Stimulated activated CD8-positive, alpha-beta memory T cell treated with anti-CD3 and anti-CD28 coated beads, Interleukin-12 subunit alpha, Interleukin-12 subunit beta, amount 100 ng/mL, for 24 hours (primary cell): ENCODE data around the gene FAAP20.
A peak's percentile ranks its signal among the peaks of the same experiment; 100 is the strongest.

ENCODE experiments used
- DNase-seq: peaks from one replicate; pipeline ENCODE4 v3.0.0-alpha.2; 2020; ENCODE audit errors: extremely low read depth

FAAP20 gene

DNA sequence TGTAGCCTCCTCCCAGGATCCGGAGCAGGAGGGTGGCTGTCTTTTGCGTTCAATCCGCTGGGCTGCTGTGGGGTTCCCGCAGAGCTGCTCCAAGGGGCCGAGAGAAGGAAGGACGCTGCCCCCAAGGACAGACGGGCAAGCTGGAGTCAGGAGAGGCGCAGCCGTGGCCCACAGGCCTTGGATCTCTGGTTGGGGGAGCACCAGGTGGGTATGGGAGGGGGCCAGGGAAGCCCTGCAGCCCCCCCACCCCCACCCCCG lies 17.6 kb upstream of the FAAP20 start:
- no peak for DNase-seq

DNA sequence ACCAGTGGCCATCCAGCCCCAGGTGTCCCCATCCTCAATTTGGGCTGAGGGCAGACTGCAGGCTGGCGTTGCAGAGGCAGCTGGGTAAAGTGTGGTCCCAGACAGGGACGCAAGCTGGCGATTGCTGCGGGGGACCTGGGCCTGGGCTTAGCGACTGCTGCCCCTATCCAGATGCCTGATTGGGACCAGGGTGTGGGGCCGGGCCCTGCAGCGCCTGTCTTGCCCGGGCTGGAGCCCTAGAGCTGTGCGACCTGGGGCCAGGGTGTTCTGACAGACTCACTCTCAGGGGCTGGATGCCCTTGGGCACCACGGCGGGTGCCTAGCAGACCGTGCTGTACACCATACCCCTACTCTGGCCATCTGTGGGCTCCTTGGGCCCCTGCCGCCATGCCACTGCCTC lies 16.2 kb upstream of the FAAP20 start:
- no peak for DNase-seq

DNA sequence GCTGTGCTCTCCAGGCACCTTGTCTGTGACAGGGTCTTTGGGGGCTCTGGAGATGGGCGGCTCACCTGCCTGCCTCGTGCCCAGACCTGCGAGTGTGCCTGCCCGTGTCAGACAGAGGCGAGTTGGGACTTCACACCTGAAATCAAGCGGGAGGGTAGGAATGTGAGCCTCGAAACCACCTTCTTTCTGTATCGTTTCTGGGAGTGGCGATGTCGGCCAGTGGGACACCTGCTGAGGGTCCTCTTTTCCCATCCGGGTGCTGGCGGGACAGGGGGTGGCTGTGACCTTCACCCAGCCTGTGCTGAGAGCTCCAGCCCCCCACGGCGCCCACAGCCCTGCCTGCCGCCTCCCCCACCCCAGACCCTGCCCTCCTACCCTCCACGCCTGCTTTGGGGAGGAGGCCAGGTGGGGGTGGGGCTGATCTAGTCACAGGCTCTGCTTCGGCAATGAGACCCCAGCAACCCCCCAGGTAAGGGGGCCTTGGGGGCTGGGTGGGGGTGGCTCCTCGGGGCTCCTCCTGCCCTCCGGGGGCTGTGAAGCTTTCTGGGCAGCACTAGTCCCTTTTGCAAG lies 15.6 kb upstream of the FAAP20 start:
- DNase-seq: no peak

DNA sequence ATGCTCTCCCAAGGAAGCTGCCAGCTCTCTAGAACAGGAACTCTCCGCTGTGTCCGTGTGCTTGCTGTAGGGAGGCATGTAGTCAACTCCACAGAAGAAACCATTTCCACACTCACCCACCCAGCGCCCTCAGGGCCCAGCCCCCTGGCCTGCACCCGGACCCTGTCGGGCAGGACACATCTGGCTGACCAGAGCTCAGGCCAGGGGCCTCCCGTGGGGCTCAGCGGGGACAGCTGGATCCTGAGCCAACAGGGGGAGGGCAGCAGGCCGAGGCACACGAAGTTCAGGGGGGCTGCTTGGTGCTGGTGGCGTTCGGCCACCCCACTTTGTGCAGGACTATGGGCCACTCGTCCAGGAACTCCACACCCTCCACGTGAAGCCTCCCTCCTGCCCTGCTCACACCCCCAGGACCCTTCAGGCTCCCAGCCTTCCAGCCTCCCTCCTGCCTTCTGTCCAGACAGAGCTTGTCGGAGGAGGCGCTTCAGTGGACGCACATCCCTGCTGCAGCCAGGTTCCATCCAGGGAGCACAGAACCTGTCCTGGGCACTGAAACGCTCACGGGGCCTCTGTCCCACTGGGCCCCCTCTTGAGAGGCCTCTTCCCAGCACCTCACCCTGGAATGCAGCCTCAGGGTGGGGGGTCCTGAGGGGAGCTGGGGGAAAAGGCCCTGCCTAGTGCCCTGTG lies 15.0 kb upstream of the FAAP20 start:
- DNase-seq: no peak

DNA sequence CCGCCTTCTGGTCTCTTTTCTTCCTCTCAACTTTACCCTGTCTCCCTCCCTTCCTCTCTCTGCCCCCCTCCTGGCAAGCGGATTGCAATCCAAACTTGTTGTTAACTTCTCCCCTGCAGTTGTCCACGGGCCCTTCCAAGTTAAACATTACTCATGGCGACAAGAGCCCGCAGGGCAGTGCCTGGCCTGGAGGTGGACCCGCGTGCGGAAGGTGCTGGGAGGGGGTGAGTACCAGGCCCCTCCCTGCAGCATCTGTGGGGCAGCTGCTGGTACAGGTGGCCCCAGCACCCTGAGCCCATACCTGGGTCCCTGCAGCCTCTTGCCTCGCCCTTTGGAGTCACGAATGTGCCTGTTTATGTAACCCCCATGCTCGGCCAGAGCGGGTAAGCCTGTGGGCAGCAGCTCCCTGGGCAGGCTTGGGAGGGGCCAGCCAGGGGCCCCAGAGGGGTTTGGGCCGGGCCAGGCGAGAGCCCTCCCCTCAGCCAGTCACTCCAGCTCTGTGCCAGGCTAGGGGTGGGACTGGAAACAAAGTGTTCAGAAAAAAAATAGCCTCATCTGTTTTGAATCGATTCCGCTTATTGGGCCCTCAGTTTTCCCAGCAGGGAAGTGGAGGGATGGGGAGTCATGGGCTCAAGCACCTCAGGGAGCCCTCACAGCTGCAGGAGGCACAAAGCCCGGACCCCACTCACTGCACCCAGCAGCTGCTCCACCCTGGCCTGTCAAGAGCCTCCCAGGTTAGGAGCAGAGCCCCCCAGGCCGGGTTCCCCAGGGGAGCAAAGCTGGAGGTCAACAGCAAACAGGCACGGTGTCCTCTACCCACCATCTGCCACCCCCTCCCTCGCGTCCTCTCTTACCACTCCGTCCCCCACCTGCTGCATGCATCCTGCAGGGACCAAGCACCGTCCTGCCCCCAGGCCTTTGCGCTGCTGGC lies 14.0 kb upstream of the FAAP20 start:
- no peak for DNase-seq

DNA sequence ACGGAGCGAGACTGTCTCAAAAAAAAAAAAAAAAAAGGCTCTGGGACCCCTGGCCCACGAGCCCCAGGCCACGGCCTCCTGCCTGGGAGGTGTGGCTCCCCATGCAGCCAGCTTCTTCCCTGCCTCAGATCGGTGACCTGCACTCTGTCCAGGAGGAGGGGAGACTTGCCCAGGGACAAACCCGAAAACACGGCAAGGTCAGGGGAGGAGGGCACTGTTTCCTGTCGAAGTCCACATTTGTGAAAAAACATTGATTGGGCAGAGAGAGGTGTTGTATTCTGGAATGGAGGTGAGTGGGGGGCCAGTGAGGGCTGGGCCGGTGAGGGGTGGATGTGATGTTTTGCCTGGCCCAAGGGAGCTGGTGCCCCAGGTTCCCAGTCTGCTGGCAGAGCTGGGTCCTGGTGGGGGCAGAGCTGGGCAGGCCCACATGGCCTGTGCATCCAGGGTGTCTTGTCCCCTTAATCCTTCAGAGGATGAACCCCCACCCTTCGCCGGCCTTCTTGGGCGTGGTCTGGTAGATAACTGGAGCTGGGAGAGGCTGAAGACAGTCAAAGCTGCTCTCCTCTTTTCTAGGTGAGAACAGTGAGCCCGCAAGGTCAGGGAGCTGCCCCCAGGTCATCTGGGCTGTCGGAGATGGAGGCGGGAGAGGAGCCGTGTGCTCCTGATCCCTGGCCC lies 12.4 kb upstream of the FAAP20 start:
- DNase-seq: no peak

DNA sequence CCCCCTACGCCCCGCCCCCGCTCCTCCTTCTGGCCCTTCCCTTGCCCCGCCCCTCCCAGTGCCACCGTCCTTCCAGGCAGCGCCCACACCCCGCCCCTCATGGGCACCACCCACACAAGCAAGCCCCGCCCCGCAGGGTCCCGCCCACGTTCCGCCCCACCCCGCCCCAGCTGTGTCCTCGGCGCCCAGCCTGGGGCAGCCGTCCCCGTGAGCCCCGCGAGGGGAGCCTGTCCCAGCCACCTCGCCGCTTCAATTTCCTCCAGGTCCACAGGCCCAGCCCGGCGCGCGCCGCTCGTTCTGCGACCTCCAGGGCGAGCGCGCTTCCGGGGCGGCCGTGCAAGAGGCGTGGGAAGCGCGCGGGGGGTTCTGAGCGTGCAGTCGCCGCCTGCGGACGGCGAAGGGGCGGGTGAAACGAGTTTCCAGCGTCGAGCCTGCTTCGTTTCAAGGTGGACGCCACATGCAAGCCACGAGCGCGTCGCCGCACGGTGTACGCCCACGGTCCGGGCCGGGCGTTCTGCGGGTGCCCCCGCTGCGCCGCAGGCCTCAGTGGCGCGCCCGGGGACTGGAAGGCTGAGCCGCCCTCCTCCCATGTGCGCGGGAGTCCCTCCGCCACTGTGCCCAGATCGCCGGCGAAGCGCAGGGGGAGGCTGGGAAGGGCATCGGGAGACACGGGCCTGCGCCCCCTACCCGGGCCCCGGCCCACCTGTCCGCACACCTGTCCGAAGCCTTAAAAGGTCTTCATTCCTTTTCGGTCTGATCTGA lies 10.8 kb upstream of the FAAP20 start:
- DNase-seq: peak; percentile 83

DNA sequence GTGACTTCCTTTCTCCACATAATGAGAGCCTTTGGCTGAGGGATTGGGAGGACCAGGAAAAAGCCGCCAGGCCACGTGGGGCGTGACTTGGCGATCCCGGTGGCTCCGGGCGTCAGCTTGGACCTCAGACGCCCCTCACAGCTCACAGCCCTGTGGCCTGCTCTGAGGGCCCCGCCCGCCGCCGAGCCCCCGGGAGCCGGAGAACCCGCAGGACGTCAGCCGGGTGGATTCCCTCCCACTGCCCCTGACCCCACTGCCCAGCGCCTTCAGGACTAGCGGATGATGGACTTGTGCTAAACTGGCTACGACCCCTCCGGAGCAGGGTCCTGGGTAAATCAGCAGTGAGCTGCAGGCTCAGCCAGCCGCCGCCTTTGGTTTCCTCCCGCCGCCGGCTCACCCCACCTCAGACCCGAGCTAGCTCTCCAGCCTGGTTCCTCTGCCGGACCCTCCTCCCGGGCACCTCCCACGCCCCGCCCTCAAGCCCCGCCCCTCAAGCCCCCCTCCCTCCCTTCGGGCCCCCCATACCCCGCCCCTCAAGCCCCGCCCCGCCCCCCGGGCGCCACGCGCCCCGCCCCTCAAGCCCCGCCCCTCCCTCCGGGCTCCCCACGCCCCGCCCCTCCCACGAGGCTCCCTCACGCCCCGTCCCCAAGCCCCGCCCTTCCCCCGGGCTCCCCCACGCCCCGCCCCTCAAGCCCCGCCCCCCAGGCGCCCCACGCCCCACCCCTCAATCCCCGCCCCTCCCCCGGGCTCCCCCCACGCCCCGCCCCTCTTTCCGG lies 10.0 kb upstream of the FAAP20 start:
- no peak for DNase-seq

DNA sequence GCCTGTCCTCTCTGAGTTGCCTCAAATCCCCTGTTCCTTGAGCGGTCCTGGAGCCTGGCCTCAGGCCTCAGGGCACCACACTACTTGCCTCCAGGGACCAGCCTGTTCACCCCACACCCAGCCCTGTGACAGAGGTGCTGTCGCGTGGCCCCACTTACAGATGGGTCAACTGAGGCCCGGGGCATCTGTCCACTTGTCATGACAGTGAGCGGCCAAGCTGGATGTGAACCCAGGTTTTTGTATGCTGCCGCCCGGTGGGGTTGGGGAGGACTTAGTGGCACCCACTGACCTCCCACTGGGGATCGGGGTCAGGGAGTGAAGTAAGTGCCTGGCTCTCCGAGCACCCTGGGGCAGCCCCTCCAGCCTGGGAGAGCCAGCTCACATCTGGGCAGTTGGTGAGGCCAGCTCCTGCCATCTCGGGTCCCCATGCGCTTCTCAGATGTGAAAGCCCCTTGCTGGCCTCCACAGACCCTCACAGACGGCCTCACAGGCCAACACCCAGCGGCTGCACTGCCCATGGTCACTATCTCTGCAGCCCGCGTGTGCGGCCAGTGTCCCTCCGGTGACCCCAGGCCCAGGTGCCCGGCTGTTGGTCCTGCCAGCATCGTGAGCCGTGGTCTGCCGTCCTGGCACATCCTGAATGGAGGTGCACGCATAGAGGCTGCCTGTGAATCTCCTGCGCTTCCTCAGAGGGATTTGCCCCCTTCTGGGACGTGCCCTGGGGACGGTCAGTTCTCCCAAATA lies 9.3 kb upstream of the FAAP20 start:
- no peak for DNase-seq

DNA sequence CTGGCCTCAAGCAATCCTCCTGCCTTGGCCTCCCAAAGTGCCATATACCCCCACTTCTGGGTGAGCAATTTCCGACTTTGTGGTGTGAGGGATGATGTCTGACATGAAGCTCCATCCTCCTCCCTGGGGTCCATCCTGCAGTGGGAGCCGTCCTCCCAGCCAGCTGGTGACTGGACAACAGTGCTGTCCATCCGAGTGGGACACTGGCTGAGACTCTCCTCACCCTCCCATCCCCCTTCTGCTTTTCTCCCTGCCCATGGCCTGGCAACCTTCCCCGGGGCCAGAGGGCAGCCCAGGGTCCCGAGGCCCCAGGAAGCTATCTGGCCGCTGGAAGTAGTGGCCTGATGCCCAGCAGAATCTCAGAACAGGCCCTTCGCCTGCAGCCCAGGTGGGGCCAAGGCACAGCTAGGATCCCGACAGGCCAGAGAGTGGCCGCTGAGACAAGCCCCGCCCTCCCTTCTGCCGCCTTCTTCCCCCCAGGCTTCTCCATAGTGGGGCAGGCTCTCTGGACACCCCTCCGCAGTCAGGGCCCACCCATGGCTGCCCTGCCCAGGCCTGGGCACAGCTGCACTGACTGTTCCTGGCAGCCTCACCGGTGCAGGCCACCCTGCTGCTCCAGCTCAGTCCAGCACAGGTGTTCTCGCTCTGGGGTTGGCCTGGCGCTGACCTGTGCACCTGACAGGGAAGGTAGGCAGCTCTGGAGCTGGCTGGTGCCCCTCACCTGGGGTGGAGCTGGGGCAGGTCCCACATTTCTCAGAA lies 8.4 kb upstream of the FAAP20 start:
- DNase-seq: no peak

DNA sequence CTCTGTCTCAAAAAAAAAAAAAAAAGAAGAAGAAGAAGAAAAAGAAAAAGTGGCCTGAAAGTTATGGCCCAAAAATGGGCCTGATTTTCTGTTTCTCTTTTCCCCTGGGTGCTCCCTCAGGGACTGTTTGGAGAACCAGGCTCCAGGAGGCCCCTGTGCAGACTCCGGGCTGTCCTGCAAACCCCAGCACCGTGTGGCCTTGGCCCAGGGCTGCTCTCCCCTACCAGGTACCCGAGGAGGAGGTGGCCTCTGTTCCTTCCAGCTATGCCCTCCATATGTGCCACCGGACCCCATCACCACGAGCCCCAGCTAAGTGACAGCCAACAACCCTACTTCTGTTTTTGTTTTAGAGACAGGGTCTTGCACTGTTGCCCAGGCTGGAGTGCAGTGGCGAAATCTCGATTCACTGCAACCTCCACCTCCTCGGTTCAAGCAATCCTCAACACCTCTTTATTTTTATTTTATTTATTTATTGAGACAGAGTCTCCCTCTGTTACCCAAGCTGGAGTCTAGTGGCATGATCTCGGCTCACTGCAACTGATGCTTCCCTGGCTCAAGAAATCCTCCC lies 7.5 kb upstream of the FAAP20 start:
- DNase-seq: no peak

DNA sequence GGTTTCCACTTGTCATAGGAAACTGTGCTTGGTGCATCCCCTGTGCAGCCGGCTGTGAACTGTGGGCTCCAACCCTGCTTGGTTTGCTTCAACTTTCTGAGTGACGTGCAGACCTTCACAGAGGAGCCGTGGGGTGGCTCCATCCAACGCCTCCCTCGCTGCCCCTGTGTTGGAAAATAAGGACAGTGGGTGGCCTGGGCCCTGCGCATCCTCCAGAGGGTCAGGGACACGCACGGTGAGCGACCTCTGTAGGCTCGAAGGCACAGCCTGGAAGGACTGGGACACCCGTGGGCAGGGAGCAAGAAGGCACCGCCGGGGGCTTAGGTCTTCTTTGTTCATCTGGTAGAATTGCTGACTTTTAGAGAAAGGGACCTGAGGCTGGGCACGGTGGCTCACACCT lies 6.5 kb upstream of the FAAP20 start:
- no peak for DNase-seq

DNA sequence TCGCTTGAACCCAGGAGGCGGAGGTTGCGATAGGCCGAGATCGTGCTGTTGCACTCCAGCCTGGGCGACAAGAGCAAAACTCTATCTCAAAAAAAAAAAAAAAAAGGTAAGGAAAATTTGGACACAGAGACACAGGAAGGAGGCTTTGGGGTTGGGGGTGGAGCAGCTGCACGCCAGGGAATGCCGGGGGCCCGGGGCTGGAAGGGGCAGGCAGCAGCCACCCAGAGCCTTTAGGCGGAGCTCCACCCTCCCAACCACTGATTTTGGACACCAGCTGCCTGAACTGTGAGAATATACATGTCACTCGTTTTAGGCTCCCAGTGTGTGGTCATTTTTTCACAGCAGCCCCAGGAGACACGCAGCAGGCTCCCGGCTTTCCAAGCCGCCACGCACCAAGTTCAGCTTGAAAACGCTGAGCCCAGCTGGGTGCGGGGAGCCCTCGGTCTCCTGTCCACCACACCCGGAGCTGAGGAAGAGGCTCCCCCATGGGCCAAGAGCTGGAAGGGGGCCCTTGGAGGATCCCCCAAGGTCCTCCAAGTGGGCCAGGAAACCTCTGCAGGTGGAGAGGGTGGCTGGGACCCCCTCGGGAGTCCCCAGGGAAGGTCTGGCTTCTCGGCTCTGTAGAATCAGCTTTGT lies 5.9 kb upstream of the FAAP20 start:
- DNase-seq: no peak

DNA sequence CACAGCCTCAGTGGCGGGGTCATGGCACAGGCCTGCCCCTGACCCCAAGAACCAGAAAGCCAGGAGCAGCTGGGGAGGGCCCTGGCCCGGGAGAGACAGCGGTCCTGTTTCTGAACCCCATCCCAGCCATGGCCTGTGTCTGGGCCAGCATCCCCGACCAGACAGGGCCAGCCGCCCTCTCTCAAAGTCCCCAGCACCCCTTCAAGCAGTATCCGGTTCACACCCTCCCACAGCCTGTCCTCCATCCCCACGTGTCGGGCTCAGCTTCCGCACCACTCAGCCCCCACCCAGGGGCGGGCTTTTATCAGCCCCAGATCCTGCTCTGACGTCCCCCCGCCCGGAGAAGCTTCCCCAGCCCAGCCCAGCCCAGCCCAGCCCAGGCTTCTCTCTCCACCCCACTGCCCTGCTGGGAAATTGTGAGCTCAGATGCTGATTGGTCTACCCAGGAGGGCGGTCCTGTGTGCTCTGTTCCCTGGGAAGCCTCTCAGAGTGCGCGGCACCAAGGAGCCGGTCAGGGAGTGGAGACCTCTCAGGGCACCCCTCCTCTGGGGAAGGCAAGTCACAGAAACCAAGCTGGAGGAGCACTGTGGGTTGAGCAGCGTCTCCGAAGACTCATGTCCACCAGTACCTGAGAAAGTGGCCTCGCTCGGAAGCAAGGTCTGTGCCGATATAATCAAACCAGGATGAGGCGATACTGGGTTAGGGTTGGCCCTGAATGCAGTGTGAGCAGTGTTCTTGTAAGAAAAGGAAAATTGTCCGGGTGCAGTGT lies 4.7 kb upstream of the FAAP20 start:
- DNase-seq: peak; percentile 66

DNA sequence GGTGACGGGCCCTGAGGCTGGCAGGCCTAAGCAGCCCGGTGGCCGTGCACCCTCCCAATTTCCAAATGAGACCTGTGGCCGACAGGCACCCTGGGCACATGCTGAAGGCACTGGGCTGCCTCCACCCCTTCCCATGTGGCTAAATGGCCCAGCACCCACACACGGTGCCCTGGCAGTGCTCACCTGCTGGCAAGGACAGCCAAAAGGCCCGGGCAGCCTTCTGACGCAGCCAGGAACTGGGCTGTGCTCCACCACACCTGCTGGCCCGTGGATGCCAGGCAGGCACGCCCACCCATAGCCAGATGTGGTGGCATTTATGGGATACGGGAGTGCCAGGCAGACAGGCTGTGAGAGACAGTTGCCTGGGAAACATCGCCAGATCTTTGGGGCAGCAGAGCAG lies 4.0 kb upstream of the FAAP20 start:
- no peak for DNase-seq

DNA sequence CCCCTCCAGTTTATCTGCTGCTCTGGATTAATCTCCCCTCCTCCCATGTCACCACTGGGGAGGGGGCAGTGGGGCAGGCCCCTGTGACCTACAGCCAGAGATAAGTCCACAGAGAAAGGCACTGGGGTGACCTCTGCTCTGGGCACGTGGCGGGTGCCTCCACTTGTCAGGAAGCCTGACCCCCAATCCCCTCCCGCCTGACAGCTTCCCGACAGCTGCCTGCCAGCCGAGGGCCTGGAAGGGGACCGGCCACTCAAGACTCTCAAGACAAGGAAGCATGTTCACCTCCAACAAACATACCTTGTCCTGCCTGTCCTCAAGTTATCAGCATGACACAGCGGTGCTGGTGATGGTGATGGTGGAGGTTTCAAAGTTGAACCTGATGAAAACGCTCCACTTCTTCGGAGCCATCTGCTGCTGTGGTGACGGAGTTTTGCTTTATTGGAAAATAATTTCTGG lies 3.2 kb upstream of the FAAP20 start:
- DNase-seq: no peak

DNA sequence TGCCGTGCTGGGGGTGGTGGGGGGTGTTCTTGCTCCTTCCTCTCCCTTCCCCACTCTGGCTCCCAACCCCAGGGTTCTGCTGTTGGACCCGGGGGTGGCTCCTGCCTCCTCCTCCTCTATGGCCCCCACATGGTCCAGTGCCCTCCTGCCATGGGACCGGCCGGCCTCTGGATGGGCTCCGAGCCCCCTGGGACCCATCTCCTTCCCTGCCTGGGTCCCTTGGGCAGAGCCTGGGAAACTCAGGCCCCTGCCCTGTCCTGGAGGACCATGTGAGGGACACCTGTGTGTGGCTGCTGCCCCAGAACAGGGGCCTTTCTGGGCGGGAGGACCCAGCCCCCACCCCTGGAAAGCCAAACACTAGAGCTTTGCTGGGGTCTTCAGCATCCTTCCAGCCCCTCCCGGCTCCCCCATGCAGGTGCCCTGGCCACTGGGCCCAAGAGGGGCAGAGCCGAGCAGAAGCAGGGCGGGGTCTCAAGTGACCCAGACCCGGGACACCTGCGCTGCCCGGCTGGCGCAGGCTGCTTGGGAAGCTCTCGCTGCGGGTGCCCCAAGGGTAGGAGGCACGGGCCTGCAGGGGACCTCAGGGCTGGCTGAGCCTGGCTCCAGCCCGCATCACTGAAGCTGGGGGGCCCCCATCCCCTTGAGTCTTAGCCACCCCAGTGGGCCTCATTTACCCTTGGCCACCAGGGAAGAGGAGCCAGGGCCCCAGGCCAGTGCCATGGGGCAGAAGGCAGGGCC lies 2.5 kb upstream of the FAAP20 start:
- DNase-seq: no peak
